GM12878 (cell line): Measurements from ENCODE around the gene HIGD1C. TPM values are rescaled to one million over a fixed set of nuclear protein-coding genes. Genes with fewer than 3 reads are reported as not detected.

Experiments
- ATAC-seq: fragments of 200-7000 bp; cut with Tn5 transposase; 3 replicates; pipeline ENCODE4 v1.9.1; 2020; ENCODE audit warnings: mild to moderate bottlenecking, moderate library complexity
- BruUV-seq: library from RNA; stranded (reverse); fragments of 400-500 nt; replicated peaks from 2 replicates; lab custom pipeline; 2021; lab: Mats Ljungman, UMichigan
- CTCF ChIA-PET: fragments of 300-600 bp; sonication (Branson Sonifier 250); formaldehyde crosslinking; extraction: SDS; loops from one replicate; lab custom pipeline; 2021; ENCODE audit warnings: inconsistent platforms; lab: Yijun Ruan, JAX
- POLR2A ChIA-PET: fragments of 350-600 bp; formaldehyde crosslinking; extraction: SDS; loops from one replicate; lab custom pipeline; 2021; ENCODE audit warnings: inconsistent platforms; lab: Charles Lee
- RAD21 ChIA-PET: fragments of 300-600 bp; sonication (Branson Sonifier 250); formaldehyde crosslinking; loops from one replicate; lab custom pipeline; 2023; ENCODE audit warnings: antibody characterized with exemption; ENCODE audit not compliant: unreplicated experiment; lab: Charles Lee
- SMC1A ChIA-PET: fragments of 300-600 bp; sonication (Branson Sonifier 250); formaldehyde crosslinking; loops from one replicate; lab custom pipeline; 2023; ENCODE audit not compliant: unreplicated experiment, uncharacterized antibody; lab: Charles Lee
- DNase-seq: peaks from one replicate; pipeline ENCODE4 v3.0.0-alpha.2; 2011; ENCODE audit warnings: low read depth, low spot score
- FAIRE-seq: peaks from 3 replicates; lab custom pipeline; 2011; peaks lifted over from hg19 to GRCh38; lab: Jason Lieb, UNC
- H2AFZ ChIP-seq: 2 replicates; pipeline ENCODE4 v1.6.0; 2011; ENCODE audit warnings: low read depth, low read length, control low read depth; ENCODE audit not compliant: control insufficient read depth
- H3K27ac ChIP-seq: 2 replicates; pipeline ENCODE4 v1.5.1; 2011; ENCODE audit warnings: control low read depth; ENCODE audit not compliant: control insufficient read depth, insufficient read depth
- H3K27me3 ChIP-seq, 2 experiments: replicated peaks in 1 of 2; 2 replicates each; pipeline versions ENCODE4 v1.6.0 to v1.6.1; 2011; ENCODE audit warnings: low read length in 1 of 2; ENCODE audit not compliant: control insufficient read depth in 2 of 2, insufficient read depth in 2 of 2
- H3K36me3 ChIP-seq, 2 experiments: 2 replicates each; pipeline ENCODE4 v1.5.1; 2011; ENCODE audit warnings: low read length in 1 of 2; ENCODE audit not compliant: control insufficient read depth in 2 of 2, insufficient read depth in 2 of 2
- H3K4me1 ChIP-seq: 2 replicates; pipeline ENCODE4 v1.6.1; 2011; ENCODE audit warnings: mild to moderate bottlenecking, low read length, moderate library complexity, mixed read lengths; ENCODE audit not compliant: control insufficient read depth, insufficient read depth
- H3K4me2 ChIP-seq: 2 replicates; pipeline ENCODE4 v1.6.0; 2011; ENCODE audit warnings: control low read depth; ENCODE audit not compliant: control insufficient read depth, insufficient read depth
- H3K4me3 ChIP-seq: fragments of 200-600 bp; sonication (generic); 2 replicates; pipeline ENCODE4 v1.5.1; 2016
- H3K79me2 ChIP-seq: 2 replicates; pipeline ENCODE4 v1.6.0; 2011; ENCODE audit warnings: low read length; ENCODE audit not compliant: control insufficient read depth, insufficient read depth
- H3K9ac ChIP-seq: 2 replicates; pipeline ENCODE4 v1.8.0; 2011; ENCODE audit warnings: low read length, control low read depth, mixed read lengths; ENCODE audit not compliant: control insufficient read depth, insufficient read depth
- H3K9me3 ChIP-seq: replicated peaks from 3 replicates; pipeline ENCODE4 v1.5.1; 2011; ENCODE audit warnings: mild to moderate bottlenecking, low read length; ENCODE audit not compliant: control insufficient read depth, insufficient read depth
- H4K20me1 ChIP-seq: 2 replicates; pipeline ENCODE4 v1.6.0; 2011; ENCODE audit not compliant: control insufficient read depth, insufficient read depth
- GATAD2B ChIP-seq: fragments of 450-650 bp; conservative IDR thresholded peaks from 2 replicates; pipeline ENCODE4 v1.6.1; 2017; ENCODE audit warnings: low read depth, mild to moderate bottlenecking, moderate library complexity
- NFYA ChIP-seq: IDR thresholded peaks from 2 replicates; pipeline ENCODE4 v1.6.1; 2011; ENCODE audit warnings: low read depth, mild to moderate bottlenecking, low read length, improper control_type of control experiment, borderline replicate concordance
- NR2C1 ChIP-seq: fragments of 450-650 bp; IDR thresholded peaks from 2 replicates; pipeline ENCODE4 v1.6.1; 2017; ENCODE audit warnings: antibody characterized with exemption, mild to moderate bottlenecking, moderate library complexity
- NR2F1 ChIP-seq: fragments of 450-650 bp; conservative IDR thresholded peaks from 2 replicates; pipeline ENCODE4 v1.6.1; 2017; ENCODE audit warnings: mild to moderate bottlenecking
- PRDM15 ChIP-seq: fragments of 450-650 bp; formaldehyde crosslinking; IDR thresholded peaks from 2 replicates; pipeline ENCODE4 v1.4.0; 2020; ENCODE audit warnings: mild to moderate bottlenecking, moderate library complexity
- RAD21 ChIP-seq: IDR thresholded peaks from 2 replicates; pipeline ENCODE4 v1.6.1; 2011; ENCODE audit warnings: mild to moderate bottlenecking, low read depth, low read length, moderate library complexity; ENCODE audit not compliant: insufficient read depth
- TAF1 ChIP-seq: IDR thresholded peaks from 2 replicates; pipeline ENCODE4 v1.6.1; 2011; ENCODE audit warnings: mild to moderate bottlenecking, low read depth, low read length, borderline replicate concordance
- TCF7 ChIP-seq: IDR thresholded peaks from 2 replicates; pipeline ENCODE4 v1.6.1; 2014; ENCODE audit warnings: antibody characterized with exemption, borderline replicate concordance
- ZBTB11 ChIP-seq: fragments of 450-650 bp; formaldehyde crosslinking; IDR thresholded peaks from 2 replicates; pipeline ENCODE4 v1.5.0; 2022; ENCODE audit warnings: mild to moderate bottlenecking, missing genetic modification characterization
- ZNF217 ChIP-seq: fragments of 450-650 bp; IDR thresholded peaks from 2 replicates; pipeline ENCODE4 v1.6.1; 2017; ENCODE audit warnings: antibody characterized with exemption, mild to moderate bottlenecking
- WGBS: methylation state at CpG from one replicate; pipeline ENCODE4 v1.1.6; 2016; ENCODE audit warnings: low lambda C conversion rate; ENCODE audit not compliant: insufficient replicate concordance, insufficient coverage; ENCODE audit errors: missing lambda C conversion rate; 5-methylcytosine and 5-hydroxymethylcytosine counted together
- in situ Hi-C: fragments of 300-500 bp; cut with MboI; formaldehyde crosslinking; loops from 9 replicates; pipeline ENCODE4 v1.14.3; 2018; ENCODE audit warnings: mixed read lengths
- intact Hi-C: fragments of 100-400 bp; cut with micrococcal nuclease; formaldehyde crosslinking; loops from one replicate; pipeline ENCODE4 v1.14.2; 2022; ENCODE audit not compliant: unreplicated experiment
- polyA plus RNA-seq, 11 experiments: library from polyadenylated mRNA; depleted of rRNA in 4 of 11; unstranded in 6 of 11; stranded (reverse) in 5 of 11; fragments of >200 nt; fragmentation: Nextera tagmentation in 4 of 11; fragmentation: Illumina TruSeq in 1 of 11; extraction: Ambion mirVana in 4 of 11; extraction: Trizol in 1 of 11; gene quantifications; 1 replicate in 1 of 11; 2 replicates in 10 of 11; pipeline versions ENCODE4 v1.2.1 to v1.2.3, GENCODE V29; 2011 to 2016; ENCODE audit warnings: inconsistent platforms in 2 of 11, missing spikeins in 2 of 11, low read depth in 1 of 11
- total RNA-seq, 4 experiments: library from RNA; depleted of rRNA in 3 of 4; stranded (reverse); fragments of >200 nt in 3 of 4; fragmentation: Illumina TruSeq in 1 of 4; extraction: Trizol in 1 of 4; gene quantifications; 2 replicates each; pipeline versions ENCODE4 v1.2.1 to v1.2.3, GENCODE V29; 2013 to 2021

HIGD1C gene
- total and polyA plus RNA-seq, 10 of the 15 experiments (the other 5 are each of a cell fraction or from before 2014, with no cell fraction given), result not detected

GRCh38 chr12:50961708-50962107, 9.4 kb downstream of the HIGD1C start (continued):
- TF ChIP-seq ZBTB11 (CRISPR knock-in tag), result no peak
- TF ChIP-seq NR2F1, result no peak
- no peak for TF ChIP-seq NR2C1

DNA sequence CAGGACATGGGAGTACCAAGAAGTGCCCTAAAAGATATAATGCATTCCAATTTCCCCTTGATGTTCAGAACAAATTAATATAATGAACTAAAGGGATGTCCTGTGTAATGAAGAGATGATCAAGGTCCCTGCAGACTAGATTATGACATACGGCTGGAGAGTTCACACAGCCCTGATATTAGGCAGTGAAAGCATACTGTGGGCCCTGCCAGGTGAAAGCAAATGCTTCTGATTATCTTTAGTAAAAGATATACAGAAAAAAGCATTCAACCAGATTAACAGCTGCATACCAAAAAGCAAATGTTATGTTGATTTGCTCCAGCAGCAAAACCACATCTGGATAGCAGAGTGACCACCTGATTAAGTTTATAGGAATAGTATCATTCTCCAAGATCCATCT, 12.1 kb downstream of the HIGD1C start:
- CTCF ChIA-PET, result no interaction called here
- no peak for DNase-seq

More for the DNA sequence above, 12.1 kb downstream of the HIGD1C start:
- SMC1A ChIA-PET, result no interaction called here
- intact Hi-C loops (no loop called here), in situ Hi-C loops (no loop called here)
- no peak for TF ChIP-seq TAF1
- no peak for TF ChIP-seq GATAD2B
- TF ChIP-seq RAD21, result no peak
- no peak for TF ChIP-seq PRDM15
- no peak for TF ChIP-seq ZNF217
- TF ChIP-seq TCF7, result no peak
- TF ChIP-seq NFYA, result no peak
- BruUV-seq, result no TSS peak
- Histone ChIP-seq H4K20me1 (no peaks in the 10 kb centered on the region), H3K79me2 (no peaks in the 10 kb centered on the region), H3K4me2 (no peak overlapping the region), H3K27ac (no peak overlapping the region), H3K36me3 (no peaks in the 10 kb centered on the region), H3K27me3 (no peaks in the 10 kb centered on the region), H2AFZ (no peak overlapping the region), H3K4me3 (no peak overlapping the region), H3K9me3 (no peaks in the 10 kb centered on the region), H3K4me1 (no peaks in the 10 kb centered on the region), H3K9ac (no peak overlapping the region)
- POLR2A ChIA-PET, result no interaction called here
- WGBS, result 80% methylated on average over 1 of the region's 1 CpG
- FAIRE-seq, result no peak
- no peak for ATAC-seq
- RAD21 ChIA-PET, result no interaction called here
